UCSD-AML1 (cell line): Measurements from ENCODE around the gene DEFB123.
"Not testable (repeated sequence)": the region's sequence is repeated elsewhere in the genome, so short reads cannot be mapped to it uniquely, and the experiment has no call there.

Experiments
- DNase-seq: peaks from one replicate; lab custom pipeline; 2025; ENCODE audit not compliant: unreplicated experiment; lab: John Stamatoyannopoulos, UW

The DEFB123 gene, protein sequence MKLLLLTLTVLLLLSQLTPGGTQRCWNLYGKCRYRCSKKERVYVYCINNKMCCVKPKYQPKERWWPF

DNA sequence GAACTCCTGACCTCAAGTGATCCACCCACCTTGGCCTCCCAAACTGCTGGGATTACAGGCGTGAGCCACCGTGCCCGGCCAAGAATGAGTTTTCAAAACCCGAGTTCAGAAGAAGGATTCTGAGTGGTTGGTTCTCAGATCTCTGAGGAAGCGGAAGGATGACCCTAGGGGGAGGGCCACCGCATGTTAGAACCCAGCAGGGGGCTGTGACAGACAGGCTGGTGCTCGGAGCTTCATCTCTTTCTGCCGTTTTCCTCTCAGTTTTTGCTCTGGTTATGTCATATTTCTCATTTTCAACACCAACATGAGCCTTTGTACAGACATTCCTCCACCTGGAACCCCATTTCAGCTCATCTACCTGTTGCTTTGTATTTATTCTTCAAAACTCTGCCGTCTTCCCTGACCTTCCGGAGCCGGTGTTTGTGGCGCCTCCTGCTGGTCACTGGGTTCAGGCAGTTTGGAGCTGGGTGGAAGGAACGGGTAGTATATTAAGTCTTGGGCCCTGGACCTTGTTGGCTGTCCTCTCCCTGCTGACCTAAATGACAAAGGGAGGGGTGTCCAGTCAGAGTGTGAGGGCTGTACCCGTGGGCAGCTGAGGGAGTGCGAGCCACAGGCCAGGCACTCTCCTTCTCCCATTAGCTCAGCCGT lies at the start of gene DEFB123:
TSS of gene DEFB123 (plus strand) at position 621 of the 648 bp plus-strand sequence. CDS start 67 bp downstream, outside the sequence.
- no peak for DNase-seq

- no peak for DNase-seq
Measured at GRCh38 chr20:31392836-31393235, 47.6 kb upstream of the DEFB123 start.

- no peak for DNase-seq
Measured at GRCh38 chr20:31394900-31395299, 45.5 kb upstream of the DEFB123 start.

GRCh38 chr20:31403886-31404285 lies 36.5 kb upstream of the DEFB123 start:
- DNase-seq: no peak

DNA sequence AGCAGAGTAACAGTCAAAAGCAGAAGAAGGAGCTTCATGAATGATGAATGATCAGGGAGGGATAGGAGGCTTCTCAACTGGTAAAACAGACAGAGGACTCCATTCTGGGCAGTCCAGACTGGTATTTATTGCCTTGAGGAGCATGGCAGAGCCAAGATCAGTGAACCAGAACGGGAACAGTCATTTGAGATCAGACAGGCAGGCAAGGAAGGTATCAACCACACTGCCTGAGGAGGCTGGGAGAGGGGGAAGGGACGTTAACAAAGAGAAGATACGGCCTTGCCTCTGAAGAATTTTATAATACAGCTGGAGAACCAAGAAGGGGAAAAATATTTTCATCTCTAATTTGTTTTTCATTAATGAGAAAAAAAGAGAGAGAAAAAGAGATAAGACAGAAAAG lies 34.3 kb upstream of the DEFB123 start, which contains the start of gene DEFB121:
TSS of gene DEFB121 (minus strand) at position 101 of the 400 bp plus-strand sequence. CDS start at position 38, 63 bp downstream.
- no peak for DNase-seq

DNA sequence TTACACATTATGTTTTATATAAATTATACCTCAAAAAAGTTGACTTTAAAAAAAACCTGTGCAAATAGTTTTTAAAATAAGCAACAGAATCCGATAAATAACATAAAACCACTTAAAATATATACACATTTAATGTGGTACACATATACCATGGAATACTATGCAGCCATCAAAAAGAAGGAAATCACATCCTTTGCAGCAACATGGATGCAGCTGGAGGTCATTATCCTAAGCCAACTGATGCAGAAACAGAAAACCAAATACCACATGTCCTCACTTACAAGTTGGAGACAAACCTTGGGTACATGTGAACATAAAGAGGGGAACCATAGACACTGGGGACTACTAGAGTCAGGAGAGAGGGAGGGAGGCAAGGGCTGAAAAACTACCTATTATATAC lies 30.4 kb upstream of the DEFB123 start:
- DNase-seq: no peak

GRCh38 chr20:31414381-31414780 lies 26.1 kb upstream of the DEFB123 start:
- DNase-seq: no peak

GRCh38 chr20:31415653-31416052 lies 24.8 kb upstream of the DEFB123 start:
- DNase-seq: no peak

DNA sequence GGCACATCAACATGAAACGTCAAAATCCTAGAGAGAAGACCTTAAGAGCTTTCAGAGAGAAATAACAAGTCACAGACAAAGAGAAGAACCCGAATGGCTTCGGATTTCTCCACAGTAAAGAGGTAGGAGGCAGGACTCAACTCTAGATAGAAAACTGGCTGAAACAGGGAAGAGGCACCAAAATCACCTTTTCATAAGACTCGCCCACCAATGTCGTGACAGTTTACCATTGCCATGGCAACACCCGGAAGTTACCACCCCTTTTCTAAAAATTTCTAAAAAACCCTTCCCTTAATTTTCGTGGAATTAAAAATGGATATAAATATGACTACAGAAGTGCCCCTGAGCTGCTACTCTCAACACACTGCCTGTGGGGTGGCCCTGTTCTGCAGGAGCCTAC lies 22.1 kb upstream of the DEFB123 start:
- DNase-seq: no peak

DNA sequence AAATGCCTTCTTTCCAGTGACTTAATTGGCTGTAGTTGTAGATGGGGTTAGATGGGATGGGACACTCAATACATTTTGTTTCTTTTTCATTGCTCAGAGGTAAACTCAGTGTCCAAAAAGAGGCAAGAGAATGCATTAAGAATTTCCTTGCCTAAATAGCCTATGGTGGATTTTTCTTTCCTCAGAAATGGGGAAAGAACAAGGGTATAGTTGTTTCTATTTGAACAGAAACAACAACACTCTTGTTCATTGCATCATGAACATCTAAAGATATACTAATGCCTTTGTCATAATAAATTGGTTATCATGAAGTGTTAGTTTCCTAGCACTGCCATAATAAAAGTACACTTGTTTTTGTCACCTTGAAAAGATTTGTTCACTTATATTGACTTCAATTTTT lies 14.6 kb upstream of the DEFB123 start:
- no peak for DNase-seq

DNA sequence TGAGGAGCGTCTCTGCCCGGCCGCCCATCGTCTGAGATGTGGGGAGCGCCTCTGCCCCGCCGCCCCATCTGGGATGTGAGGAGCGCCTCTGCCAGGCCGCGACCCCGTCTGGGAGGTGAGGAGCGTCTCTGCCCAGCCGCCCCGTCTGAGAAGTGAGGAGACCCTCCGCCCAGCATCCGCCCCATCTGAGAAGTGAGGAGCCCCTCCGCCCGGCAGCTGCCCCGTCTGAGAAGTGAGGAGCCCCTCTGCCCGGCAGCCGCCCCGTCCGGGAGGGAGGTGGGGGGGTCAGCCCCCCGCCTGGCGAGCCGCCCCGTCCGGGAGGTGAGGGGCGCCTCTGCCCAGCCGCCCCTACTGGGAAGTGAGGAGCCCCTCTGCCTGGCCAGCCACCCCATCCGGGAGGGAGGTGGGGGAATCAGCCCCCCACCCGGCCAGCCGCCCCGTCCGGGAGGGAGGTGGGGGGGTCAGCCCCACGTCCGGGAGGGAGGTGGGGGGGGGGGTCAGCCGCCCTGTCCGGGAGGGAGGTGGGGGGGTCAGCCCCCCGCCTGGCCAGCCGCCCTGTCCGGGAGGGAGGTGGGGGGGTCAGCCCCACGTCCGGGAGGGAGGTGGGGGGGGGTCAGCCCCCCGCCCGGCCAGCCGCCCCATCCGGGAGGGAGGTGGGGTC lies 13.4 kb upstream of the DEFB123 start:
- DNase-seq: not testable (repeated sequence)

DNA sequence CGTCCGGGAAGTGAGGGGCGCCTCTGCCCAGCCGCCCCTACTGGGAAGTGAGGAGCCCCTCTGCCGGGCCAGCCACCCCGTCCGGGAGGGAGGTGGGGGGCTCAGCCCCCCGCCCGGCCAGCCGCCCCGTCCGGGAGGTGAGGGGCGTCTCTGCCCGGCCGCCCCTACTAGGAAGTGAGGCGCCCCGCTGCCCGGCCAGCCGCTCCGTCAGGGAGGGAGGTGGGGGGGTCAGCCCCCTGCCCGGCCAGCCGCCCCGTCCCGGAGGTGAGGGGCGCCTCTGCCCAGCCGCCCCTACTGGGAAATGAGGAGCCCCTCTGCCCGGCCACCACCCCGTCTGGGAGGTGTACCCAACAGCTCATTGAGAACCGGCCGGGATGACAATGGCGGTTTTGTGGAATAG lies 12.9 kb upstream of the DEFB123 start:
- not testable (repeated sequence) for DNase-seq

GRCh38 chr20:31430568-31431115 lies 9.8 kb upstream of the DEFB123 start:
- DNase-seq: no peak

GRCh38 chr20:31446084-31446819 lies 5.8 kb downstream of the DEFB123 start:
- DNase-seq: no peak

DNA sequence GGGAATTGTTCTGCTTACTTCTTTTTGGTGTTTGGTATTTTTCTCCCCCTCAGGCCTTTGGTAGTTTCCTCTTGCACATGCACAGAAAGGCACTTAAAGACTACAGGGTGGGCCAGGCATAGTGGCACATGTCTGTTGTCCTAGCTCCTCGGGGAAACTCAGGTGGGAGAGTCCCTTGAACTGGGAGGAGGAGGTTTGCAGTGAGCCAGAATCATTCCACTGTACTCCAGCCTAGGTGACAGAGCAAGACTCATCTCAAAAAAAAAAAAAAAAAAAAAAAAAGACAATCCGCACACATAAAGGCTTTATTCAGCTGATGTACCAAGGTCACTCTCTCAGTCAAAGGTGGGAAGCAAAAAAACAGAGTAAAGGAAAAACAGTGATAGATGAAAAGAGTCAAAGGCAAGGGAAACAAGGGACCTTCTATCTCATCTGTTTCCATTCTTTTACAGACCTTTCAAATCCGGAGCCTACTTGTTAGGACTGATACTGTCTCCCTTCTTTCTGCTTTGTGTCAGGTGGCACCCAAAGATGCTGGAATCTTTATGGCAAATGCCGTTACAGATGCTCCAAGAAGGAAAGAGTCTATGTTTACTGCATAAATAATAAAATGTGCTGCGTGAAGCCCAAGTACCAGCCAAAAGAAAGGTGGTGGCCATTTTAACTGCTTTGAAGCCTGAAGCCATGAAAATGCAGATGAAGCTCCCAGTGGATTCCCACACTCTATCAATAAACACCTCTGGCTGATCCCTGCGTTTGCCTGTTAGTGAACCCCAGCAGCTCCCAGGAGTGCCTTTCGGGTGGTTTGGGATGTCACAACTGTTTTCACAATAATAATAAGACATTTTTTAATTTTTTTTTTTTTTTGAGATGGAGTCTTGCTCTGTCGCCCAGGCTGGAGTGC lies 9.3 kb downstream of the DEFB123 start:
- no peak for DNase-seq

- no peak for DNase-seq
Measured at GRCh38 chr20:31452575-31452974, 12.1 kb downstream of the DEFB123 start.

DNA sequence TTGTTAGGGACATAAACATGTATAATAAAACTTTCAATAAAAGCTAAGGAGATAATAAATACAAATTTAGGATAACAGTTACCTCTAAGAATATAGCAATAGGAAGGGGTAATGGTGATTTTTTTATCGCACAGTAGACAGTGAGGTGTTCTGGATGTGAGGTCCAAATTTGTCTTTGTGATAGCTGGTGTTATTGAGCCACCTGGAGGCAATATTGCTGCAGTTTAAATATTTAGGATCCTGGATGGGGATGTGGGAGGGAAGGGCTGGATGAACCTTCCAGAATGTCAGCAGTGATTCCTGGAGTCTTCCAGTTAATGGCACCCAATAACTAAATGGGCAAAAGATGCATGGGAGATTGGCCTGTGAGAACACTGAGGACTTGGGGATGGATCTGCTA lies 13.9 kb downstream of the DEFB123 start:
- no peak for DNase-seq

DNA sequence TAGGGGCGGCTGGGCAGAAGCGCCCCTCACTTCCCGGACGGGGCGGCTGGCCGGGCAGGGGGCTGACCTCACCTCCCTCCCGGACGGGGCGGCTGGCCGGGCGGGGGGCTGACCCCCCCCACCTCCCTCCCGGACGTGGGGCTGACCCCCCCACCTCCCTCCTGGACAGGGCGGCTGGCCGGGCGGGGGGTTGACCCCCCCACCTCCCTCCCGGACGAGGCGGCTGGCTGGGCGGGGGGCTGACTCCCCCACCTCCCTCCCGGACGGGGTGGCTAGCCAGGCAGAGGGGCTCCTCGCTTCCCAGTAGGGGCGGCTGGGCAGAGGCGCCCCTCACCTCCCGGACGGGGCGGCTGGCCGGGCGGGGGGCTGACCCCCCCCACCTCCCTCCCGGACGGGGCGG lies 30.5 kb downstream of the DEFB123 start:
- not testable (repeated sequence) for DNase-seq

GRCh38 chr20:31472395-31473330 lies 32.2 kb downstream of the DEFB123 start:
- no peak for DNase-seq
